ENCODE data around the gene TRIM39. TPM values are rescaled to one million over a fixed set of nuclear protein-coding genes. Genes with fewer than 3 reads are reported as not detected.

TRIM39 gene
- total RNA-seq, 1 experiment from 2014 or later = 24.9 TPM

GRCh38 chr6:30283761-30284160 lies 43.0 kb upstream of the TRIM39 start:
- no peak for ATAC-seq
- H3K27me3 Mint-ChIP-seq (ENCODE audit: low read depth) = peaks cover 85% of the 10 kb centered on the region
- no peaks in the 10 kb centered on the region for H3K4me1 Mint-ChIP-seq
- DNase-seq (ENCODE audit: low spot score) = no peak
- H3K36me3 Mint-ChIP-seq = peaks cover 87% of the 10 kb centered on the region
- POLR2A ChIA-PET = interaction anchor here (1.0 kb wide), 1 partner anchor 12 kb away, joined by 7 read pairs; no protein-coding TSS in a partner anchor
- CTCF ChIA-PET = no interaction called here
- H3K27ac Mint-ChIP-seq = no peak overlapping the region
- no peak overlapping the region for H3K4me3 Mint-ChIP-seq
- H3K9me3 Mint-ChIP-seq = peaks cover 87% of the 10 kb centered on the region
- TF ChIP-seq SMAD3 (CRISPR knock-in tag; IDR thresholded peaks at IDR 0.05; ENCODE audit: borderline replicate concordance) (no peak), STAT6 (CRISPR knock-in tag; conservative IDR thresholded peaks at IDR 0.05; ENCODE audit: low read depth) (no peak), ESRRA (CRISPR knock-in tag; IDR thresholded peaks at IDR 0.05; ENCODE audit: borderline replicate concordance) (no peak), RELA (CRISPR knock-in tag; IDR thresholded peaks at IDR 0.05; ENCODE audit: borderline replicate concordance) (no peak), MAX (CRISPR knock-in tag; IDR thresholded peaks at IDR 0.05) (no peak), MXD4 (CRISPR knock-in tag; IDR thresholded peaks at IDR 0.05; ENCODE audit: borderline replicate concordance) (no peak), ATF6 (CRISPR knock-in tag; IDR thresholded peaks at IDR 0.05) (no peak), KAT7 (CRISPR knock-in tag; IDR thresholded peaks at IDR 0.05; ENCODE audit: borderline replicate concordance) (no peak), E2F1 (CRISPR knock-in tag; IDR thresholded peaks at IDR 0.05) (no peak), ZNF671 (CRISPR knock-in tag; IDR thresholded peaks at IDR 0.05) (no peak), NR1H2 (CRISPR knock-in tag; IDR thresholded peaks at IDR 0.05) (no peak)

- ChIA-PET POLR2A (no interaction called here), CTCF (no interaction called here)
- no peak overlapping the region for H3K4me3 Mint-ChIP-seq
- peaks cover 94% of the 10 kb centered on the region for H3K36me3 Mint-ChIP-seq
- DNase-seq (ENCODE audit: low spot score) = no peak
- no peak for TF ChIP-seq TEAD4 (CRISPR knock-in tag; IDR thresholded peaks at IDR 0.05)
- TF ChIP-seq CTCF (IDR thresholded peaks at IDR 0.05) = no peak
- no peak for TF ChIP-seq NFATC4 (CRISPR knock-in tag; IDR thresholded peaks at IDR 0.05)
- no peak for TF ChIP-seq ZNF396 (CRISPR knock-in tag; IDR thresholded peaks at IDR 0.05; ENCODE audit: borderline replicate concordance)
- H3K9me3 Mint-ChIP-seq = peaks cover 89% of the 10 kb centered on the region
- no peaks in the 10 kb centered on the region for H3K4me1 Mint-ChIP-seq
- H3K27ac Mint-ChIP-seq = no peak overlapping the region
- no peak for ATAC-seq
- H3K27me3 Mint-ChIP-seq (ENCODE audit: low read depth) = peaks cover 62% of the 10 kb centered on the region
These were observed 39.6 kb upstream of the TRIM39 start for GRCh38 chr6:30287139-30287538.

- Mint-ChIP-seq H3K36me3 (peaks cover 88% of the 10 kb centered on the region), H3K4me3 (no peak overlapping the region), H3K4me1 (no peaks in the 10 kb centered on the region), H3K27ac (no peak overlapping the region), H3K9me3 (peaks cover 40% of the 10 kb centered on the region), H3K27me3 (ENCODE audit: low read depth) (no peaks in the 10 kb centered on the region)
- DNase-seq (ENCODE audit: low spot score) (no peak), ATAC-seq (no peak)
- POLR2A ChIA-PET = no interaction called here
- CTCF ChIA-PET = no interaction called here
- TF ChIP-seq IRF2 (CRISPR knock-in tag; IDR thresholded peaks at IDR 0.05; ENCODE audit: borderline replicate concordance, low read depth) (no peak), ATF3 (CRISPR knock-in tag; conservative IDR thresholded peaks at IDR 0.05) (no peak), CTCF (IDR thresholded peaks at IDR 0.05) (no peak)
These were observed 30.9 kb upstream of the TRIM39 start for GRCh38 chr6:30295837-30296236.
